Tibial artery (tissue), 4 donors: Measurements from ENCODE around the gene ACSS1.

Experiments
- DNase-seq, 2 donors: peaks; one replicate each; pipeline ENCODE4 v3.0.0-alpha.2; 2019
- H3K27ac ChIP-seq, 2 donors: fragments of 200-600 bp; sonication (generic) in 1 of 2; 1 replicate in 1 of 2; 2 replicates in 1 of 2; pipeline ENCODE4 v1.5.1; 2018 to 2019; ENCODE audit warnings: mild to moderate bottlenecking in 1 of 2
- H3K27me3 ChIP-seq, 2 donors: fragments of 200-600 bp; sonication (generic) in 1 of 2; one replicate each; pipeline versions ENCODE4 v1.5.1 to v1.6.0; 2016 to 2019
- H3K36me3 ChIP-seq, 3 donors: fragments of 200-600 bp; sonication (generic) in 2 of 3; one replicate each; pipeline ENCODE4 v1.5.1; 2016 to 2019; ENCODE audit warnings: mild to moderate bottlenecking in 2 of 3
- H3K4me1 ChIP-seq, 4 donors: fragments of 200-600 bp; sonication (generic) in 2 of 4; 1 replicate in 3 of 4; 2 replicates in 1 of 4; pipeline ENCODE4 v1.5.1; 2016 to 2019
- H3K4me3 ChIP-seq, 2 donors: fragments of 200-600 bp; sonication (generic) in 1 of 2; 1 replicate in 1 of 2; 2 replicates in 1 of 2; pipeline ENCODE4 v1.5.1; 2018 to 2019; ENCODE audit warnings: mild to moderate bottlenecking in 2 of 2
- H3K9me3 ChIP-seq, 3 donors: fragments of 200-600 bp; sonication (generic) in 1 of 3; one replicate each; pipeline ENCODE4 v1.5.1; 2016 to 2019
- intact Hi-C: fragments of 100-400 bp; cut with DNase I; formaldehyde crosslinking; loops from one replicate; pipeline ENCODE4 v1.15.0; 2023; ENCODE audit warnings: low total_unique reads
- TF ChIP-seq, protein P1 (sequence below), 2 experiments: fragments of 200-600 bp in 1 of 2; fragments of 450-650 bp in 1 of 2; IDR thresholded peaks; one replicate each; pipeline ENCODE4 v1.5.1; 2017 to 2019; ENCODE audit warnings: antibody characterized with exemption in 2 of 2, mild to moderate bottlenecking in 1 of 2, moderate library complexity in 1 of 2

Gene ACSS1

DNA sequence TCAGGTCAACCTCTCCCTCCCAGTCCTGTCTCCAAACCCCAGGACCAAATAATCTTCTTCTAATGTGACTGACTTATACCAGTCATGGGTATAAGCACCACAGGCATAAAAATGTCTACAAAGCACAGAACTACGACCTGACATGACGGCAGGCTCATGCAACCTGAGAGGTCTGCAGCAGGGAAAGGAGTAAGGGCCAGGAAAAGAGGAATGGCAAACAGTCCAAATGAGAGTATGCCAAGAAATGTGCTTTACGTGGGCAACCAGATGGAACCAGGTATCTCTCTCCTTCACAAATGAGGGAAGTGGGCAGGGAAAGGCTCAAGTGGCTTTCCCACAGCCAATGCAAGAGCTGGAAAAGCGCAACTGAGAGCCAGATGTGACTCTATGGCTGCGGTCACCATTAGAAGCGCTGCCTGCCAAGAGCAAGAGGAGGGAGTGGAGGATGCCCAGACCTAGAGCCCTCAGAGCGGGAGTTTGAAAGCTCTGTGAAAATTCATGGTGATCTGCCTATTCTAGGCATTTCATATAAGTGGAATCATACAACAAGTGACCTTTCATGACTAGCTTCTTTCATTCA lies 71.4 kb downstream of the ACSS1 start:
- TF ChIP-seq, protein P1, sequence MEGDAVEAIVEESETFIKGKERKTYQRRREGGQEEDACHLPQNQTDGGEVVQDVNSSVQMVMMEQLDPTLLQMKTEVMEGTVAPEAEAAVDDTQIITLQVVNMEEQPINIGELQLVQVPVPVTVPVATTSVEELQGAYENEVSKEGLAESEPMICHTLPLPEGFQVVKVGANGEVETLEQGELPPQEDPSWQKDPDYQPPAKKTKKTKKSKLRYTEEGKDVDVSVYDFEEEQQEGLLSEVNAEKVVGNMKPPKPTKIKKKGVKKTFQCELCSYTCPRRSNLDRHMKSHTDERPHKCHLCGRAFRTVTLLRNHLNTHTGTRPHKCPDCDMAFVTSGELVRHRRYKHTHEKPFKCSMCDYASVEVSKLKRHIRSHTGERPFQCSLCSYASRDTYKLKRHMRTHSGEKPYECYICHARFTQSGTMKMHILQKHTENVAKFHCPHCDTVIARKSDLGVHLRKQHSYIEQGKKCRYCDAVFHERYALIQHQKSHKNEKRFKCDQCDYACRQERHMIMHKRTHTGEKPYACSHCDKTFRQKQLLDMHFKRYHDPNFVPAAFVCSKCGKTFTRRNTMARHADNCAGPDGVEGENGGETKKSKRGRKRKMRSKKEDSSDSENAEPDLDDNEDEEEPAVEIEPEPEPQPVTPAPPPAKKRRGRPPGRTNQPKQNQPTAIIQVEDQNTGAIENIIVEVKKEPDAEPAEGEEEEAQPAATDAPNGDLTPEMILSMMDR (IDR thresholded peaks at IDR 0.05), result no peak
- H3K4me1 ChIP-seq, result peaks cover 0 to 8% (median 6%) of the 10 kb centered on the region in 4 donors
- H3K9me3 ChIP-seq, result no peaks in the 10 kb centered on the region
- intact Hi-C loops, result no loop called here
- H3K4me3 ChIP-seq, result no peak overlapping the region
- no peaks in the 10 kb centered on the region for H3K27me3 ChIP-seq
- H3K27ac ChIP-seq, result no peak overlapping the region
- peak in 1 of 2 donors; percentile 43 for DNase-seq
- peaks cover 8 to 22% (median 21%) of the 10 kb centered on the region in 3 donors for H3K36me3 ChIP-seq

DNA sequence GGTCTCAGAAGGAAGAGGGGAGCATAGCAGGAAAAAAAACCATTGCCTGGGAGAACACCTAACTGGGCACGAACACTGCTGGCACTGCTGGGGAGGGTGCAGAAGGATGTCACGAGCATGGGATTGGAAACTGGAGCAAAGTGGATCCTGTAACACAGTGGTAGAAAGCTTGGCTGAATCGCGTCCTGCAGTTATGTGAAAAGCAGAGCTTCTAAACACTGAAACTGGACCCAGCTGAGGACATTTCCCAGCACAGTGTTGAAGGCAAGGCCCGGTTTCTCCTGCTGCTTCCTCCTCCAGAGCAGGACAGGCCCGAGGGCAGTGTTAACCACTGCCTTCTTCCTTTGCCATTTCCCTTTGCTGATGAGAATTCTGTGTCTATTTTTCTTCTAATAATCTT lies 72.1 kb downstream of the ACSS1 start:
- DNase-seq, result peak in 1 of 2 donors; percentile 43
- no peaks in the 10 kb centered on the region for H3K9me3 ChIP-seq
- H3K27ac ChIP-seq, result no peak overlapping the region
- TF ChIP-seq, protein P1 (IDR thresholded peaks at IDR 0.05), result no peak
- H3K27me3 ChIP-seq, result no peaks in the 10 kb centered on the region
- intact Hi-C loops, result no loop called here
- H3K36me3 ChIP-seq, result peaks cover 13 to 29% (median 26%) of the 10 kb centered on the region in 3 donors
- H3K4me1 ChIP-seq, result peaks cover 0 to under 1% (median under 1%) of the 10 kb centered on the region in 4 donors
- no peak overlapping the region for H3K4me3 ChIP-seq

DNA sequence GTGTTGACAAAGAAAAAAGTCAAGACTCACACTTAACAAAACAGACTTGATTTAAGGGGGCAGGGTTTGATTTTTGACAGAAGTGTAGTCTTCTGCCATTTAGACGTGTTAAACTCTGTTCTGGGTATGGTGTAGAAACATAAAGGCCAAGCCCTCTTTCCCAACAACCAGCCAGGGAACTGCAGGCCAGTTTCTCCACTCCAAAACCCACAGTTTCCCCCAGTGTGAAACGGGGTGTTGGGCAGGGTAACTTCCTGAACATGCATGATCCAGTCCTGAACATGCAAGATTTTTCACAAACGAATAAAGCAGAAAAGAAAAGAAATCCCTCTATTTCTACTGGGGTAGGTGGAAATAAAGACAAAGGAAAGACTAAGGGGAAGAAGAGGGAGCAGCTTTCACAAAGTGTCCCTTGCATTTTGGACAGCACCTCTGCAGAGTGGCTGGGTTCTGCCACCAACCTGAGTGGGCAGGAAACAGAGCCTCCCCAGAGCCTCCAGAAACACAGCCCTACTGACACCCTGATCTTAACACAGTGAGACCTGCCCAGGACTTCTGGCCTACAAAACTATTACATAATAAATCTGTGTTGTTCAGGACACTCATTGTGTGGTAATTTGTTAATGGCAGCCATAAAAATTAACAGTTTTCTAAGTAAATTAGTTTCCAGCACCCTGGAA lies 72.8 kb downstream of the ACSS1 start:
- H3K27ac ChIP-seq, result no peak overlapping the region

DNA sequence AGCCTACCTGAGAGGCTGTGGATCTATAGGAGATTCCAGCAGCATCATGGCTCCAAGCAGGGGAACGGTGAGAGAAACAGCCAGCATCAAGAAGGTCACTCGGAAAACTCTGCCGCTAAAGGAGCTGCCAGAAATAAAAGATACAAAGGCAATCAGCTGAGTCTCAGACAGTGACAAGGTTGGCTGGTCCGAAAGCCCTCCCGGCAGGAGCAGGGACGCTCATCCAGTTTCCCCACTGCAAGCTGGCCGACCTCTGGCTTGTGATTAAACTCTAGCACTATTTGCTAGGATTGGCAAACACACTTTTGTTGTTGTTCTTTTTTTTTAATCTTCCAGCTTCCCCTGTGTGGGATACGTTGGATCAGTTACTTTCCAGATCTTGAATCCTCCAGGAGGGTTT lies 74.0 kb downstream of the ACSS1 start:
- Histone ChIP-seq H3K27me3 (no peaks in the 10 kb centered on the region), H3K36me3 (peaks cover 31 to 46% (median 37%) of the 10 kb centered on the region in 3 donors), H3K9me3 (no peaks in the 10 kb centered on the region), H3K4me3 (no peak overlapping the region), H3K4me1 (no peaks in the 10 kb centered on the region), H3K27ac (no peak overlapping the region)
- TF ChIP-seq, protein P1 (IDR thresholded peaks at IDR 0.05), result no peak
- intact Hi-C loops, result no loop called here
- no peak for DNase-seq

More for the DNA sequence above, 72.8 kb downstream of the ACSS1 start:
- H3K4me3 ChIP-seq, result no peak overlapping the region
- peak in 1 of 2 donors; percentile 48 for DNase-seq
- H3K27me3 ChIP-seq, result no peaks in the 10 kb centered on the region
- H3K9me3 ChIP-seq, result no peaks in the 10 kb centered on the region
- TF ChIP-seq, protein P1 (IDR thresholded peaks at IDR 0.05), result no peak
- intact Hi-C loops, result no loop called here
- peaks cover 20 to 36% (median 33%) of the 10 kb centered on the region in 3 donors for H3K36me3 ChIP-seq
- no peaks in the 10 kb centered on the region for H3K4me1 ChIP-seq

DNA sequence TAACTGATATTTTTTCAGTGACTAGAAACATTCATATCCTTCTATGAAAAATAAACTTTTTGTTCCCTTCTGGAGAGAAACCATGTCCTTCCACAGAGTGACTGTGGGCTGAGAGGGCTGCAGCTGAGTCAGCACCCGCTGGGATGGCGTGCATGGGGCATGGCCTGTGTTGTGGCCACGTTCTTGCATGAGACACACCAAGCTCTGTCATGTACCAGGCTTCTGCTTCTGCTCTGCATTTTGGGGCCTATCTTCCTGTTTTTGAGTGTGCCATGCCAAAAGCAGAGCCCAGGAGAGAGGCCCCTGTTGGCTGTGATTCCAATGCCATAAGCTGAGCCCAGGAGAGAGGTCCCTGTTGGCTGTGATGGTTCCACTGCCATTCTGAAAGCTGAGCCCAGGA lies 76.1 kb downstream of the ACSS1 start:
- Histone ChIP-seq H3K4me3 (no peak overlapping the region), H3K36me3 (peaks cover 43 to 59% (median 47%) of the 10 kb centered on the region in 3 donors), H3K4me1 (no peaks in the 10 kb centered on the region), H3K27me3 (no peaks in the 10 kb centered on the region), H3K9me3 (no peaks in the 10 kb centered on the region), H3K27ac (no peak overlapping the region)
- peak; percentile 41 to 73 for DNase-seq
- intact Hi-C loops, result no loop called here
- TF ChIP-seq, protein P1 (IDR thresholded peaks at IDR 0.05), result no peak
